GM18858 (cell line): ENCODE measurements around the gene ZNF439.
A peak's percentile ranks its signal among the peaks of the same experiment; 100 is the strongest.
"Not testable (repeated sequence)": the region's sequence is repeated elsewhere in the genome, so short reads cannot be mapped to it uniquely, and the experiment has no call there.

Experiments used
- ATAC-seq: cut with Tn5 transposase; IDR thresholded peaks from one replicate; pipeline ENCODE4 v1.9.1; 2021; ENCODE audit not compliant: unreplicated experiment

Gene ZNF439

DNA sequence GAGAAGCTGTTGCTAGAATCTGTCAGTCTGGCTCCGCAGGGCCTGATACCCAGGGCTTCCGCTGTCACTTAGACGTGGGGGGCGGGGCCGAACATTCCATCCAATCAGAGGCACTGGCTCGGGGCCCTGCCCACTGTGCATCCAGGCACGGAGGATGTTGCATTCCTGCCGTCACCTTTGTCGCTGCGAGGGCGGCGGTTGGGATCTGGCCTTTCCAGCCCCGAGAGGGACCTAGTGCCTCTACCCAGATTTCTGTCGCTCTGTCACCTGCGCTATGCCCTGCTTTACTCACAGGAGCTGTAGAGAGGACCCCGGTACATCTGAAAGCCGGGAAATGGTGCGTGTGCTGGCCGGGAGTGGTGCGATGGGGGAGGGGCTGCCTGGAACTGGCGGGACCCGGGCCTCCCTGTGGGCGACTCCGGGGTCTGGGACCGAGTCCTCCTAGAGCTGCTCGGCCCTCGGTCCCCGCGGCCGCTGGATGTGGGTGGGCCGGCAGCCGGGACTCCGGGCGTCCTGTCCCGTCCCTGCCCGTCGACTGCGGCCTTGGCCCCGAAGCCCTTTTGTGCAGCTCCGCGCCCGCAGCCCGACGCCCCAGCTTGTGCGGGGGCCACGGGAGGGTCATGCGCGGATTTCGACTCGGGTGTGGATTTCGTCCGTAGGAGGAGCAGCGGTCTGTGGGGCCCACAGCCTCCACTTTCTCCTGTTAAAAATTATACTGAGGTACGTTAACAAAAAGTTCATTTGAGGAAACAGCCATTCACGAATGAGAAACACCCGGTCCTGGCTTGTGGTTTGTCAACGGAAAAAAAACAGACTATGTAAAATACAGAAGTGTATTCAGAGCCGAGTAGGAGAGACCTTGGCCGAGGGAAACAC, at the start of gene ZNF439:
TSS of gene ZNF439 (plus strand) at position 133 of the 876 bp plus-strand sequence. CDS start at position 275, 142 bp downstream.
- ATAC-seq, result no peak

DNA sequence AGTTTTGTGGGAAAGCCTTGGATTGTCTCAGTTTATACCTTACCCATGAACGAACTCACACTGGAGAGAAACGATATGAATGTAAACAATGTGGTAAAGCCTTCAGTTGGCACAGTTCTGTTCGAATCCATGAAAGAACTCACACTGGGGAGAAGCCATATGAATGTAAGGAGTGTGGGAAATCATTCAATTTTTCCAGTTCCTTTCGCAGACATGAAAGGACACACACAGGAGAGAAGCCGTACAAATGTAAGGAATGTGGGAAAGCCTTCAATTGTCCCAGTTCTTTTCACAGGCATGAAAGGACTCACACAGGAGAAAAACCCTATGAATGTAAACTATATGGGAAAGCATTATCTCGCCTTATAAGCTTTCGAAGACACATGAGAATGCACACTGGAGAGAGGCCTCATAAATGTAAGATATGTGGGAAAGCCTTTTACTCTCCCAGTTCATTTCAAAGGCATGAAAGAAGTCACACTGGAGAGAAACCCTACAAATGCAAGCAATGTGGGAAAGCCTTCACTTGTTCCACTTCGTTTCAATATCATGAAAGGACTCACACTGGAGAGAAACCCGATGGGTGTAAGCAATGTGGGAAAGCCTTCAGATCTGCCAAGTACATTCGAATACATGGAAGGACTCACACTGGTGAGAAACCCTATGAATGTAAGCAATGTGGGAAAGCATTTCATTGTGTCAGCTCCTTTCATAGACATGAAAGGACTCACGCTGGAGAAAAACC, 42.0 kb upstream of the ZNF439 start:
- ATAC-seq, result no peak

DNA sequence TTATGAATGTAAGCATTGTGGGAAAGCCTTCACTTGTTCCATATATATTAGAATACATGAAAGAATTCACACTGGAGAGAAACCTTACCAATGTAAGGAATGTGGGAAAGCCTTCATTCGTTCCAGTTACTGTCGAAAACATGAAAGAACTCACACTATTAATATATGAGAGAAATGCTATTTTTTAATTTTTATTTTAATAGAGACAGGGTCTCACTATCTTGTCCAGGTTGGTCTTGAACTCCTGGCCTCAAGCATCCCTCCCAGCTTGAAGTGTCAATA, 41.5 kb upstream of the ZNF439 start:
- ATAC-seq, result no peak

DNA sequence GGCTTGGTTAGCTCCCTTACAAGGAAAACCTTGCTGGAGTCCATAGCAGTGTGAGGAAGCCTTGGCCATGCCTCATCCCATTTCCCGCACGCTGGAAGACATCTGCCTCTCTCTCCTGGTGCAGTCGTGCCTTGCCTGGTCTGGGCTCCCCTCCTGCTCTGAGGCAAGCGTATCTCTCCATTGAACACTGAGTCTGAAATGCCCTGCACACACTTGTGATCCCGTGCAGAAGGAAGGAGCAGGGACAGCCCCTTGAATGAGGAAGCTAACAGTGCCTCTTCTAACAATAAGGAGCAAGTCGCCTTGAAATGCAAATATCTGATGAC, 34.9 kb upstream of the ZNF439 start:
- ATAC-seq, result no peak

DNA sequence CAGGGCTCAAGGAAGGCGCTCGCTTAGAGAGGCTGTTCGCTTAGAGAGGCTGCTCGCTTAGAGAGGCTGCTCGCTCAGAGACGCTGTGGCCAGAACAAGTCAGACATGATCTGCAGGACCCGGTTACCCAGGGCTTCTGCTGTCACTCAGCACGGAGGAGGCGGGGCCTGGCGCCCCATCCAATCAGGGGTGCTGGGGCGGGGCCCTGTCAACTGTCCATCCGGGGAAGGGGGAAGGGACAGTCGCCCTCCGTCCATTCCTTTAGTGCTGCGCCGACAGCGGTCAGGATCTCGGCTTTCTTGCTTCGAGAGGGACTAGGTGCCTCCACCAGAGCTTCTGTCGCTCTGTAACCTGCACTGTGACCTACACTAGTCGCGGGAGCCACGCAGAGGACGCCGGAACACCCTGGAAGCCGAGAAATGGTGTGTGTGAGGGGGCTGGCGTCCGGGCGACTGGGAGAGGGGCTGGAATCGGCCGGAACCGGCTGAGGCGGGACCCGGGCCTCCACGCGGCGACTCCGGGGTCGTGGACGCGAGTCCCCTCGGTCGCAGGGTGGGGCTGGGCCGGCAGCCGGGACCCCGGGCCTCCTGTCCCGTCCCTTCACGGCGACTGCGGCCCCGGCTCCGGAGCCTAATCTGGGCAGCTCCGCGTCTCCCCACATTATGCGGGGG, 34.4 kb upstream of the ZNF439 start, which contains the start of gene ZNF440:
TSS of gene ZNF440 (plus strand) at position 245 of the 671 bp plus-strand sequence. CDS start at position 420, 175 bp downstream.
- ATAC-seq, result peak; percentile 68

DNA sequence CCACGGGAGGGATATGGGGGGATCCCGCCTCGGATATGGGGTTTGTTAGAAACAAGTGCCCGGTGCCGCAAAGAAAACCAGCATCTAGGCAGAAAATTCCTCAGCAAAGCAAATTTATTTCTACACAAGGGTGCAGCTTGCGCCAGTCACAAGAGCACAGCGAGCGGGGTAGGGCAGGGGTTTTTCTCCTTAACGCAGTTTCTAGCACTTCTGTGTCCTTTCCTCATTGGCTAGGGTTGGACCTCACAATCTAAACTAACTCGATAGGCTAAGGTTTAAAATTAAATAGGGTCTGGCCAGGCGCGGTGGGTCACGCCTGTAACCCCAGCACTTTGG, 33.9 kb upstream of the ZNF439 start:
- ATAC-seq, result no peak

DNA sequence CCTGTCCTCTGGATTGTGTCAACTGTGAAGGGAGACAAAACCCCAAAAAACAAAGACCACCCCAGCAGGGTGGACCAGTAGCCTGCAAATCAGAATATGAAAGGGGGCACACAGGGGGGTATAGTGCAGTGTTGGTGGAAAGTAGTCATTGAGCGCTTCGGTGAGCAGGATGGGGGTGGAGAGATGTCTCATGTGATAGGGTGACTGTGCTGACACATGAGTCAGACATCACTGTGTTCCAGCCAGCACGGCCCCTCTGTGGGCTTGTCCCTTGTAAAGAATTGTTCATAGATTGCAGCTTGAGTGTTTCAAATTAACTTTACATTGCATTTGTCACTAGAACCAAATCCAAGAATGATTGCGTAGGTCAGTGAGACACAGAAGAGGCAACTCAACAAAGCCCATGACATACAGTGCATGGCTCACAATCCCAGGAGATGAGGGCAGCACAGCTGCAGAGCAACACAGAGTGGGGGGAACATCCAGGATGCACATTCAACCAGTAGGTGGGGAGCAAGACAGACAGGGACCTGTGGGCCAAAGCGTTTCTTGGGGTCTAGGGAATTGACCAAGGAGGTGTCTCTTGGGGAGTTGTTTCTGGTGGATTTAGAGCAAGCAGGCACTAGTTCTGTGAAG, 26.9 kb upstream of the ZNF439 start:
- no peak for ATAC-seq

DNA sequence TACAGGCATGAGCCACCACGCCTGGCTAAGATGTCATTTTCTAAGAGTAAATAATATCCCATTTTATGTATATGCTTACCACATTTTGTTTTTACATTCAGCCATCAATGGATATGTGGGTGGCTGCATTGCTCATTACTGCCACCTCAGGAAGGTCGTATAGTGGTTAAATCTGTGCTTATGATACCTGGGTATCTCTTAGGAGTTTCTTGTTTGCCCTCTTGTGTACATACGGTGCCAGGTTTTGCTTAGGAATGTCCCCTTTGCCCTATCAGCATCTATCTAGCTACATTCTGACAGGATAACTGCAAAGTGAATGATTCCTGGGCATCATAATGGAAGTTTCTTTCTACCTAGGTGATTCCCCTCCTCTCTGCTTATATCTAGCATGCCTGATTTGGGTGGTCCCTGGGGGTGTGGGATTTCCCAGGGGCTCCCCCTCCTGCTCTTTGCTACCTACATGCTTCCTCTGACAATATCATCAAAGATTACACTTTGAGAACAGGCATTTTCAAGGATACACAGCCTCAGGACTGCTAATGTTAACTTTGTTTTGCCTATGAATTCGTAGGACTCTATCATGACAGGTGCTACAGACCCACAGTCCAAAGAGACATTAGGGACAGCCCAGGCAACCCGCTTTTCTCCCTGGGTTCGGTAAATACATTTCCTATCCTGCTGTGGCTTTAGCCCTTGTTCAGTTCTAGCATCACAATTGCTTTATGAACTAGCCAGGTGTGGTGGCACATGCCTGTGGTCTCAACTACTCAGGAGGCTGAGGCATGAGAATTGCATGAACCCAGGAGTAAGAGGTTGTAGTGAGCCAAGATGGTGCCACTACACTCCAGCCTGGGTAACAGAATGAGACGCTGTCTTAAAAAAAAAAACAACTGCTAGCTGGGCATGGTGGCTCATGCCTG, 19.3 kb upstream of the ZNF439 start:
- not testable (repeated sequence) for ATAC-seq

DNA sequence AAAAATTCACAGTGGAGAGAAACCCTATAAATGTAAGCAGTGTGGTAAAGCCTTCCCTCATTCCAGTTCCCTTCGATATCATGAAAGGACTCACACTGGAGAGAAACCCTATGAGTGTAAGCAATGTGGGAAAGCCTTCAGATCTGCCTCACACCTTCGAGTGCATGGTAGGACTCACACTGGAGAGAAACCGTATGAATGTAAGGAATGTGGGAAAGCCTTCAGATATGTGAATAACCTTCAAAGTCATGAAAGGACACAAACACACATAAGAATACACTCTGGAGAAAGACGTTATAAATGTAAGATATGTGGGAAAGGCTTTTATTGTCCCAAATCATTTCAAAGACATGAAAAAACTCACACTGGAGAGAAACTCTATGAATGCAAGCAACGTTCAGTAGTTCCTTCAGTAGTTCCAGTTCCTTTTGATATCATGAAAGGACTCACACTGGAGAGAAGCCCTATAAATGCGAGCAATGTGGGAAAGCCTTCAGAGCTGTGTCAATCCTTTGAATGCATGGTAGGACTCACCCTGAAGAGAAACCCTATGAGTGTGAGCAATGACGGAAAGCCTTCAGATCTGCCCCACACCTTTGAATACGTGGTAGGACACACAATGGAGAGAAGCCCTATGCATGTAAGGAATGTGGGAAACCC, 16.1 kb upstream of the ZNF439 start:
- no peak for ATAC-seq

DNA sequence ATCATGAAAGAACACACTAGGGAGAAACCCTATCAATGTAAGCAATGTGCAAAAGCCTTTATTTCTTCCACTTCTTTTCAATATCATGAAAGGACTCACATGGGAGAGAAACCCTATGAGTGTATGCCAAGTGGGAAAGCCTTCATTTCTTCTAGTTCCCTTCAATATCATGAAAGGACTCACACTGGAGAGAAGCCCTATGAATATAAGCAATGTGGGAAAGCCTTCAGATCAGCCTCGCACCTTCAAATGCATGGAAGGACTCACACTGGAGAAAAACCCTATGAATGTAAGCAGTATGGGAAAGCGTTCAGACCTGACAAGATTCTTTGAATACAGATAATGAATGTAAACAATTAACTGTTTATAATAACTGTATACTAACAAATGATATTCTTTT, 15.0 kb upstream of the ZNF439 start:
- no peak for ATAC-seq

DNA sequence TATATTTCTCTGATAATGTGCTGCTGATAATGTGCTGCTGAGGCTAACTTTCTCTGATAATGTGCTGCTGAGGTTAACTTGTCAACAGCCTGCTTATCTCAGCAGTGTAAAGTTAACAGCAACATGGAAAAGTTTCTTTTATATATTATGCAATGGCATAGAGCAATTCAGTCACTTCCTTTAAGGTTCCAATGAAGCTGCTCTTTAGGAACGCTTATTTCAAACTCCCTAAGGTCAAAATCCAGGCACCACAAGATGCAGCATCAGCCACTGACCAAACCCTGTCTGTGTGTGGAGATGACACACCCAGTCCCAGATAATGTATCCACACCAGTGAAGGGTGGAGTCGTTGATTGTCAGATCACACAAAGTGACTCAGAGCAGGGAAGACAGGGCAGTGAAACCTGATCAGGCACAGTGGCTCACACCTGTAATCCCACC, 12.9 kb upstream of the ZNF439 start:
- ATAC-seq, result not testable (repeated sequence)

DNA sequence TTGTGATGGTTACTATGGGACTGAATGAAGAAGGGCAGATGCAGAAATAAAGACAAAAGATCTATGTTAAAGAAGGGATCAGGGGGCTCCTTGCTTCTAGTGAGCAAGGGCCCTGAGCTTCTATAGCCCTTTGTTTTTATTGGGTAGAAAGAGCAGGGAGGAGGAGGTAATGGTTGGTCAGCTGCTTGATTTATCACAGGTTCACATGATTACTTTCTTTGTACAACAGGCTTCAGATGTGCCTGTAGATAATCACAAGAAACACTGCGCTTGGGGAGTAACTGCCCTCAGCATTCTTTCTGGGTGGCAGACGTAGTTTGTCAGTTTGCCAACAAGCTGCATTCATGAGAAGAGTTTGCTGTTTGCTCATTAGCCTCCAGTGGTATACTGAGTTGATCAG, 4.8 kb upstream of the ZNF439 start:
- no peak for ATAC-seq

DNA sequence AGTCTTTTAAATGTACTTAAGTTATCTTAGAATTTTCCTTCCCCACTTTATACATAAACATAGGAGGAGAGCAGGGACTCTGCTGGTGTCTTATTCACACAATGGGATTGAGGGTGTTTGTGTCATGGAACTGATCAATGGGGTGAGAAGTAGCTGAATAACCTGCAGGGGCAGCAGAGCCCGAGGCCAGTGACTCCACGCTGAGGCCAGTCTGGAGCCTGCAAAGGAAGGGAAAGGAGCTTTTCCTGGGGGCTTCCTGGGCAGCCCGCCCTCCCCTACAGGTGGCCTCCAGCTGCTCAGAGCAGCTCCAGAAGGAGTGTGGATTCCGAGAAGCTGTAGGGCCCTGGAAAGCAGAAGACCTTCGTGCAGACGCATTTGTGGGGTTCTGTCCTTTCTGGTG, 911 bp upstream of the ZNF439 start:
- ATAC-seq, result not testable (repeated sequence)

DNA sequence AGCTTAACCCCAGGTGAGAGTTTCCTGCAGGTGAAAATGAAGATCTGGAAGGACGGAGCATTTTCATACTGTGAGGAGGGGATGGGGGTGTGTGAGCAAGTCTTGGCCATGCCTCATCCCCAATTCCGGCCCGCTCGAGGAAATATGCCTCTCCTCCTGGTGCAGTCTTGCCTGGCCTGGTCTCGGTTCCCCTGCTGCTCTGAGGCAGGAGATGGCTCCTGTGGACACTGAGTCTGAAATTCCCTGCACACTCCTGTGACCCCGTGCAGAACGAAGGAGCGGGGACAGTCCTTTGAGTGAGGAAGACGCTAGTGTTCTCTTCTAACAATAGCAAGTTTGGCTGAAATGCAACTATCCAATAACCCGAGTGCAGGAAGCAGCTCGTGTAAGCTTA, 329 bp upstream of the ZNF439 start:
- ATAC-seq, result no peak

DNA sequence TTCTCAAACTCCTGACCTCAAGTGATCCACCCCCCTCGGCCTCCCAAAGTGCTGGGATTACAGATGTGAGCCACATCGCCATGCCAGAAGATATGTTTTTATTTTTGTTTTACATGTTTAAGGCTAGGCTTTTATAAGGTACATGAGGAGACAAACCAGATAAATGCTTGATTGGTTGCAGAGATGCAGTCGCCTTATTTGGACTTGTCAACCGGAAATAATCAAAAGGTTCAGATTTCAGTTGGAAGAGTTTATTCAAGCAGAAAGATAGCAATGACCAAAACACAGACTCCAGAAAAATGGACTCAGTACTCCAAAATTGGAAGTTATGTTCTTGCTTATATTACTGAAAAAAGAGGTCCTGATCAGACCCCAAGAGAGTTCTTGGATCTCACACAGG, 1.8 kb downstream of the ZNF439 start:
- ATAC-seq, result not testable (repeated sequence)

DNA sequence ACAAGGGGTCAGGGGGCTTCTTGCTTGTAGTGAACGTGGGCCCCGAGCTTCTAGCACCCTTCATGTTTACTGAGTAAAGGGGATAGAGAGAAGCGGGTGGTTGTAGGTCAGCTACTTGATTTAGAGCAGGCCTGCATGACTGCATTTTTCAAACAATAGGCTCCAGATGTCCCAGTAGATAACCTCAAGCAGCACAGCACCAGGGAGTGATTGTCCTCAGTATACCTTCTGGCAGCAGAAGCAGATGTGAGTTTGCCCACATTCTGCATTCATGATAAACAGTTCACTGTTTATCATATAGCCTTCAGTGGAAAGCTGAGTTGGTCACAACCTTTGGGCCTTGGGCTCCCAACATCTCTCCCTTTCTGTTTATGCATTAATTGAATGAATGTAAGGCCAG, 4.8 kb downstream of the ZNF439 start:
- ATAC-seq, result no peak

DNA sequence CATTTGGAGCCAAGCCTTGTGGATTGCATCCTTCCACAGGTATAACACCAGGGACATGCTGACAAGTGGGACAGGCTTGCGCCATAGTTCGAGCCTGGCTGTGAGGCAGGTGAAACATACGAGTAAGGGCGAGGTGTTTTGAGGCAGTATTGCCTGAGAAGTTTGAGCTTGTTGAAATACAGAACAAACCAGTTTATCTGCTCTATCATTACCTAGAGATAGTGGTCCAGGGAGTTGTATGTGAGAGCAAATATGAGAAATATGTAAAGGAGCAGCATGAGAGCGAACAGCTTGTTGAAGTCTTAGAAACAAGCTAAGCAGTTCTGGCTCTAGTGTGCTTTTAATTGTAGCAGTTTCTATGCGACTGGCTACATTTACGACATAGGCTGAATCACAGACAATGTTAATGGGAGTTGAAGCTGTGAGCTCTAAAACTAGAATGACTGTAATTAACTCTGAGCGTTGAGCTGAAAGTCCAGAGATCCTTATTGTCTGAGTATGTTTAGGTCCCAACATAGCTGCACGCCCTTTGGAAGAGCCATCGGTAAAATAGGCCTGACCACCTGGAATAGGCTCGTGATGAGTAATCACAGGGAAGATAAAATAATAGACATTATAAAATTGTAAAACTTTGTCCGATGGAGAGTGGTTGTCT, 8.2 kb downstream of the ZNF439 start:
- ATAC-seq, result no peak

DNA sequence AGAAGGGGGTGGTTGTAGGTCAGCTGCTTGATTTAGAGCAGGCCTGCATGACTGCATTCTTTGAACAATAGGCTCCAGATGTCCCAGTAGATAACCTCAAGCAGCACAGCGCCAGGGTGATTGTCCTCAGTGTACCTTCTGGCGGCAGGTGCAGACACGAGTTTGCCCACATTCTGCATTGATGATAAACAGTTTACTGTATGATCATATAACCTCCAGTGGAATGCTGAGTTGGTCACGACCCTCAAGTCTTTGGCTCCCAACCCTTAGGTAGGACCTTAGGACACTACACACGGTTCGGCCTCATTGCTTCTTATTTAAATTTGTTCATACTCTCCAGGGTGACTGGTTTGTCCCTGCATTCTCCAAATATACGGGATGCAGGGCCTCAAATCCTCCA, 12.2 kb downstream of the ZNF439 start:
- ATAC-seq, result no peak

DNA sequence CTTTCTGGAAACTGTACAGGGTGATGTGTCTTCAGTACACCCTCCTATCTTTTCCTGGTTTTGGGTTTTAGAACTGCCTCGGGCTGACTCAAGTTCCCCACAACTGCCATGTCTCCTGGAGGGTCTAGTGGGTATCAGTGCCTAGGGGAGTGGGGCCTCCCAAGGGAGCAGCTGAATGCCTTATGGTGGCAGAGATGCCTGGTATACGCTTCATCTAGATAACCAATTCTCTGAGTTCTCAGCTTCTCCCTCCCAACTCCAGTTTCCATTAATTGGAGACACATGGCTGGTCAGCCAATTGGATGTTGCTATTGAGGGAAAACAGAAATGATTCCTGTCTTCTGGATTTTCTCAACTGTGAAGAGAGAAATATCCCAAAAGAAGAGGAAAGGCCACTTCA, 12.8 kb downstream of the ZNF439 start:
- ATAC-seq, result no peak
